Stimulated activated naive CD8-positive, alpha-beta T cell treated with anti-CD3 and anti-CD28 coated beads, Interleukin-15, Interleukin-2, amounts not matched to agents 100 ng/mL and 50 ng/mL, for 24 hours (primary cell): ENCODE data around the gene CLMN.

Source experiments
- H3K27ac Mint-ChIP-seq: one replicate; pipeline ENCODE4 v1.8.0; 2021; ENCODE audit warnings: mild to moderate bottlenecking, mixed read lengths
- H3K27me3 Mint-ChIP-seq: one replicate; pipeline ENCODE4 v1.8.0; 2021; ENCODE audit warnings: mixed read lengths
- H3K36me3 Mint-ChIP-seq: one replicate; pipeline ENCODE4 v1.8.0; 2021; ENCODE audit warnings: low read depth, mixed read lengths
- H3K4me1 Mint-ChIP-seq: one replicate; pipeline ENCODE4 v1.8.0; 2021; ENCODE audit warnings: low read depth, mixed read lengths
- H3K4me3 Mint-ChIP-seq: one replicate; pipeline ENCODE4 v1.8.0; 2021; ENCODE audit warnings: mild to moderate bottlenecking, mixed read lengths
- H3K9me3 Mint-ChIP-seq: one replicate; pipeline ENCODE4 v1.8.0; 2021; ENCODE audit warnings: mixed read lengths

The CLMN gene

DNA sequence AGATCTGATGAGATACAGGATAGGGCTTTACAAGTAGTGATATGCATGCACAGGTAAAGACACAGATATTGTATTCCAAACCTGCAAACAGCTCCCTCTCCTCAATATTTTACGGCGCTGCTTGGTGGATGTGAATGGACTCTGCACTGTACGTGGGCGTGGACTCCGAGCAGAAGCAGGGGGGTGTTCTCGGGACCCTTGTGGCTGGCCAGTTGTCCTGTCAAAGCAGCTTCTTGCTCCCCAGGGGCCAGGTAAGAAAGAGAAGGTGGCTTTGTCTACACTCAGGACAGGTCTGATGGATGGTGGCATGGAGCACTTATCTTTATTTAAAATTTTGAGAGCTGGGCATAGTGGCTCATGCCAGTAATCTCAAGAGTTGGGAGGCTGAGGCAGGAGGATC, 29.5 kb upstream of the CLMN start:
- Mint-ChIP-seq H3K27ac (no peak overlapping the region), H3K4me1 (no peaks in the 10 kb centered on the region), H3K36me3 (no peaks in the 10 kb centered on the region), H3K9me3 (no peaks in the 10 kb centered on the region), H3K4me3 (no peak overlapping the region), H3K27me3 (peaks cover 31% of the 10 kb centered on the region)

DNA sequence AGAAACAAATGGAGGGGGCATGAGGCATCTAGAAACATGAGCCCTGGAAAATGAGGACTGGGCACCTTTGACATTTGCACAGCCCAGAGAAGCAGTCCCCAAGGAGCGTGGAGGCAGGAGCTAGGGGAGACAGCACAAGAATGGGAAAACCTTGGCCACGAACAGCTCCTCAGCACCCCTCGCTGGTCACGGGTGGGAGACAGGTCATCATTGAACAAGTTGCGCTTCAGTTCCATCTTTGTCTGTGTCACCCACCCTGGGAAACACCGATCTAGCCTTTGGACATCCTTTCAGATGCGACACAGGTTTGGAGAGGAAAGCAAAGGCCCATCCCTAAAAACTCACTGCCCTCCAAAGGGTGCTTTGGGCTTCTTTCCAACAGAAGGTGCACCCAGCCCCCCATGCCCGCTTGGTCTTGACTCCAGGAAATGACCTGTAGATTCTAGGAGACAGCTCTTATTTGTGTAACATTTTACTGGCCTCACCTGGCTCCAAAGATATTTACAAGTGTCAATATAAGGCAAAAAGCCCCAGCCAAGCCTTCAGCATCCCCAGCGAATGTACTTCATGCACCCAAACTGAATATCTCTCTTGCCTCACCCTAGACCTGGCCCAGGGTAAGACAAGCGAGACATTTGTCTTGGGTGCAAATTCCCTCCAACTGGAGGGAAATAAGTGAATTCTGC, 28.8 kb upstream of the CLMN start:
- Mint-ChIP-seq H3K27me3 (peaks cover 34% of the 10 kb centered on the region), H3K4me3 (no peak overlapping the region), H3K36me3 (no peaks in the 10 kb centered on the region), H3K9me3 (no peaks in the 10 kb centered on the region), H3K27ac (no peak overlapping the region), H3K4me1 (no peaks in the 10 kb centered on the region)

DNA sequence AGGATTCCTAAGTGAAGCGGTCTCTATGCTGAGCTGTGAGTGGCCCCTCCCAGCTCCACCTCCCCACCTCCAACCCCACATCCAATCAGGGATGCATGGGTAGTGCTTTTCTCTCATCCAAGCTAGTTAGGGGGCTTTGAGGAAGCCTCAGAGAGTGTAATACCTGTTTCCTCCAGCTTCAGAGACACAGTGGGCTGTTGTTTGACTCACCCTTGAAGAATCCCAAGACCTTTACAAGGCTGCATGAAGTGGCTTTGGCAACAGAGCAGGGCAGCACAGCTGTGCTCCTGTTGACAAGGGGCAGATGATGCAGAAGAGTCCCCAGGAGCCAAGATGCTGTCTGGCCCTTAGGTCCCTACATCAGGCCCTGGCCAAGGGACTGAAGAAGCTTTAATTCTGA, 27.1 kb upstream of the CLMN start:
- Mint-ChIP-seq H3K4me3 (no peak overlapping the region), H3K9me3 (no peaks in the 10 kb centered on the region), H3K27me3 (peaks cover 32% of the 10 kb centered on the region), H3K36me3 (no peaks in the 10 kb centered on the region), H3K4me1 (no peaks in the 10 kb centered on the region), H3K27ac (no peak overlapping the region)

DNA sequence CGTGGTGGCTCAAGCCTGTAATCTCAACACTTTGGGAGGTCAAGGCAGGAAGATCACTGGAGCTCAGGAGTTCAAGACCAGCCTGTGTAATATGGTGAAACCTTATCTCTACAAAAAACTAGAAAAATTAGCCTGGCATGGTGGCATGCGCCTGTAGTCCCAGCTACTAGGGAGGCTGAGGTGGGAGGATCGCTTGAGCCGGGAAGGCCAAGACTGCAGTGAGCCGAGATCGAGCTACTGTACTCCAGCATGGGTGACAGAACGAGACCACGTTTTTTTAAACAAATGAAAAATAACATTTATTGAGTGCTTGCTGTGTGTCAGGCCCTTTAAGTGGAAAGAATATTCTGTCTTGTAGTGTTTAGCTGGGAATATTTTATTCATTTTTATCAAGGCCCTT, 26.6 kb upstream of the CLMN start:
- Mint-ChIP-seq H3K27me3 (peaks cover 32% of the 10 kb centered on the region), H3K27ac (no peak overlapping the region), H3K4me3 (no peak overlapping the region), H3K9me3 (no peaks in the 10 kb centered on the region), H3K36me3 (no peaks in the 10 kb centered on the region), H3K4me1 (no peaks in the 10 kb centered on the region)

DNA sequence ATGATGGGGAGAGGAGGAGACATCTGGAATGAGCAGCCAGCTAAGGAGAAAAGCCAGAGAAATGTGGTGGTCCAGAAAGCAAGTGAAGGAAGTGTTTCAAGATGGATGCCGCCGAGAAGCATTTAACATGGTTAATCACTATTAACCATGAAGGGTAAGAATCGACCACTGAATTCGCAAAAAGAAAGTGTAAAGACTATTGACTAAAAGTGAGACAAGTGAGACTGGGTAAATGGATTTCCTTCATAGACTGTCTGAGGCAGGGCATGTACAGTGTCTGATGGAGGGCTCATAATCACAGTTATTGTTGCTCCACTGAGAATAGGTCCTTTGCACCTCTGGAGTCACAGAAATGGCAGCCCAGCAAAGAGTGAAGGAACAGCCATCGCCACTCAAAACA, 25.3 kb upstream of the CLMN start:
- Mint-ChIP-seq H3K27me3 (peaks cover 32% of the 10 kb centered on the region), H3K9me3 (no peaks in the 10 kb centered on the region), H3K36me3 (no peaks in the 10 kb centered on the region), H3K27ac (no peak overlapping the region), H3K4me1 (no peaks in the 10 kb centered on the region), H3K4me3 (no peak overlapping the region)

DNA sequence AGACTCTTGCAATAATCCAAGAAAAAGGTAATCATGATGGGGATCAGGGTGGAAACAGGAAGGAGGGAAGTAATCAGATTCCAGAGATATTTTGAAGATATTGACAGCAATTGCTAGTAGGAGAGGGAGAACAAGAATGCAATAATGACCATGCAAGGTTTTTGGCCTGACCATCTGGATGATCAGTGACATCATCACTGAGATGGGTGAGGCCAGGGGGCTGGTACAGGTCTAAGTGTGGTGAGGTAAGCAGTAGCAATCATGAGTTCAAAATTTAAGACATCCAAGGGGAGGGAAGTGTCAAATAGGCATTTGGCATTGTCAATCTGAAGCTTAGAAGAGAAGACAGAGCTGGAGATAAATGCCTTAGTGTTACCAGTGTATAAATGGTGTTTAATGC, 24.8 kb upstream of the CLMN start:
- no peak overlapping the region for H3K27ac Mint-ChIP-seq
- H3K27me3 Mint-ChIP-seq = peaks cover 29% of the 10 kb centered on the region
- H3K4me1 Mint-ChIP-seq = no peaks in the 10 kb centered on the region
- no peaks in the 10 kb centered on the region for H3K36me3 Mint-ChIP-seq
- H3K9me3 Mint-ChIP-seq = no peaks in the 10 kb centered on the region
- H3K4me3 Mint-ChIP-seq = no peak overlapping the region

DNA sequence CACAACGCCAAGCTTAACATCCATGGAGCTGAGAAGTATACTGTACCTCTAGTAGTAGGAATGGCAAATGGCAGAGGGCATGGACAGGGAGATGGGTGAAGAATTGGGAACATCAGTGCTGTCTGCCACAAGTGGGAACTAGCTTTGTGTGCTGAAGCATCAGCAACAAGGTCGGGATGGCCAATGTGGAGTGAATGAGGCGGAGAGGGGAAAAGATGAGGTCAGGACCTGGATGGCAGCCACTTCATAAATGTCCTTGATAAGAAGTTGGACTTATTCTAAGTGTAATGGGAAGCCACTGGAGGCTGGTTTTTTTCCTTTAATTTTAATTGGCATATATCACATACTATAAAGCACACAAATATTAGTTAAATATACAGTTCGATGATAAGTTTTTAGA, 21.9 kb upstream of the CLMN start:
- no peaks in the 10 kb centered on the region for H3K36me3 Mint-ChIP-seq
- no peak overlapping the region for H3K4me3 Mint-ChIP-seq
- H3K9me3 Mint-ChIP-seq = no peaks in the 10 kb centered on the region

DNA sequence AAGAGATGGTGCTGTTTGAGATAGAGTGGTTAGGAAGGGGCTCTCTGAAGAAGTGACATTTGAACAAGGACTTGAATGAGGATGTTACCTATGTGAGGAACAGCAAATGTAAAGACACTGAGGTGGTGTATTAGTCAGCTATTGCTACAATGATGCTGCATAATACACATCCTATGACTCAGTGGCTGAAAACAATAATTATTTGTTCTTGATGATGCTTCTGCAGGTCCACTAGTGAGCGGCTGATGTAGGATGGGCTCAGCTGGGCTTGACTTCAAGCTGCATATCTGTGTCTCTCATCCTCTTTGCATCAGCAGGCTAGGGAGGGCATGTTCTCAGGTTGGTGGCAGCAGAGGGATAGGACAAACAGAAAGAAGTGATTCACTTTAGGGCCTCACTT, 21.4 kb upstream of the CLMN start:
- Mint-ChIP-seq H3K36me3 (no peaks in the 10 kb centered on the region), H3K9me3 (no peaks in the 10 kb centered on the region), H3K27ac (no peak overlapping the region), H3K27me3 (peaks cover 23% of the 10 kb centered on the region), H3K4me1 (no peaks in the 10 kb centered on the region), H3K4me3 (no peak overlapping the region)

More for the DNA sequence above, 21.9 kb upstream of the CLMN start:
- Mint-ChIP-seq H3K27me3 (peaks cover 18% of the 10 kb centered on the region), H3K4me1 (no peaks in the 10 kb centered on the region), H3K27ac (no peak overlapping the region)

DNA sequence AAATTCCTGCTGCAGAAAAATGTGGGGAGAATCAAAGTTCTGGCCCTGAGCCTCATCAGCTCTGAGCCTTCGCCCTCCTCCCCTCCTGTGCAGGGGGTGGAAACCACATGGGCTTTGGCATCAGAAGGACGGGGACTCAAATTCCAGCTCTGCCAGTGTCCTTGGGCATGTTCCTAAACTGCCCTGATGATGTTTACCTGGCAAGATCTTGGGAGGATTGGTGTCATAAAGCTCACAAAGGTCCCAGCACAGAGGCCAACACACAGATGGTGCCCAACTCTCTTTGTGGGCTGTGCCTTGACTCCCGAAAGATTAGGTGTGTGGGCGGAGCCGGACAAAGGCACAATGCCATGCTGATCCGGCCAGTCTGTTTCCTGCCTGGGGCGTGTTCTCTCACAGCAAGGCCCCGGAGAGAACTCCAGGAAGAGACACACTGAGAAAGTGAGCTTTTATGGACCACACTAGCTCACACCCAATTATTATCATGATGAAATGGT, 20.5 kb upstream of the CLMN start:
- H3K9me3 Mint-ChIP-seq = no peaks in the 10 kb centered on the region
- no peaks in the 10 kb centered on the region for H3K4me1 Mint-ChIP-seq
- H3K27ac Mint-ChIP-seq = no peak overlapping the region
- H3K4me3 Mint-ChIP-seq = no peak overlapping the region
- peaks cover 23% of the 10 kb centered on the region for H3K27me3 Mint-ChIP-seq
- no peaks in the 10 kb centered on the region for H3K36me3 Mint-ChIP-seq

DNA sequence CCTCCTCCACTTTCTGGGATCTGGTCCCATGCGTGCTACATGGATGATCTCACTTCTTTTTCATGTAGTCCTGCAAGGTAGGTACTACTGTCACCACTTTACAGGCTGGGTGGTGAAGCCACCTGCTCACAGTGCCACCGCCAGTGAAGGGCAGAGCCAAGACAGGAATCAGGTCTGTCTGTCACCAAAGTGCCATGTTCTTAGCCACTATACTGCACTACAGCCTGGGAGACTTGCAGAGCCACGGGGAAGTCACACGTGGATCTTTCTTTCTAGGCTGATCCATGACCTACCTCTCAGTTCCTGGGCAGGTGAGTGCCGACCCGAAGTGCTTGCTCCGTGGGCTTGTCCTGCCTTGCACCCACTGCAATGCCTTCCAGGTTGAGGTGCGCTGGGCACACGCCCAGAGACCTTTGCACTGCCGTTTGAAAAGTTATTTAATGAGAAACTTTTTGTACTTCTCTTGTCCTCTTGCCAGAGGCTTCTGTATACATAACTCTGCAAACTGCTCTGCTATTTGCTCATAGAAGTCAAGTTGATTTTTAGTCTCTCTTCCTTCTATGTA, 19.7 kb upstream of the CLMN start:
- H3K4me3 Mint-ChIP-seq = no peak overlapping the region
- no peaks in the 10 kb centered on the region for H3K9me3 Mint-ChIP-seq
- H3K27ac Mint-ChIP-seq = no peak overlapping the region
- peaks cover 27% of the 10 kb centered on the region for H3K27me3 Mint-ChIP-seq
- H3K4me1 Mint-ChIP-seq = no peaks in the 10 kb centered on the region
- H3K36me3 Mint-ChIP-seq = no peaks in the 10 kb centered on the region

DNA sequence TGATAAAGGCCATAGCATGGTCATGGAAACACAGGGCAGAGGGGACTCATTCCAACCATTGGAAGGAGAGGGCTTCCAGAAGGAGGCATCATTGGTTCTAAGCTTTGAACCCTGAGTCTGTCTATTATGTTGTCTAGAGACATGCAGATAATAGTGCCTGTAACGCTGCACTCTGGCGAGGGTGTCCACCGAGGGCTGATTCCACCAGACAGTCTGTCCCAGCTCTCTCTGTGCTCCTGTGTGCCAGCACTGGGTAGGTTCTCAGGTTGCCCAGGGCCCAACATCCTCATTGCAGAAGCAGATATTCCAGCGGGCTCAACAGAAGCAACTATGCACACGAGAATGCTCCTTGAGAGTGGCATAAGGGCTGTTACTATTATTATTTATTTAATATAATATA, 18.7 kb upstream of the CLMN start:
- H3K4me3 Mint-ChIP-seq = no peak overlapping the region
- no peaks in the 10 kb centered on the region for H3K4me1 Mint-ChIP-seq

DNA sequence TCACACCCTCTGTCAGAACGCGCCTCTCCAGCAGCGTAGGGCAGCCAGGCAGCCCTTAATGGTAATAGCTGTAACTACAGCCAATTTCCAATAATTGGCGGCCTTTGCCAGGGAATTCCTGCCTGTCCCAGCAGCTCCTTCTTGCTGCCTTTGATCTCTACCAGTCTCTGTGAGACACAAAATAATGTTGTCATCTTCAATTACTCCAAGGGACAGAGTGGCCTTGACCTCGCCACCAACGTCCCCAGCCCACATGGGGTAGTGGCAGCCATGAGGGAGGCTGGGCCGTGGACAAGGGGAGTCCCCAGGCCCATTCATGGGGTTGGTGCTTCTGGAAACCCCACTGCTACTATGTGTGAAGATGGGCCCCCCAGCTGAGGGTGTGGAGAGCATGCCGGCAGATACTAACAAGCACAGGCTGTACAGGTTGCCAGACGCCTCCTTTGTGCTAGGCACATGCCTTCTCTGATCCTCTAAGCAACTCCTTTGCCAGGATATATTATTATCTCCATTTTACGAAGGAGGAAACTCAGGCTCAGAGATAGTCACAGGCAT, 17.4 kb upstream of the CLMN start:
- Mint-ChIP-seq H3K36me3 (no peaks in the 10 kb centered on the region), H3K27me3 (peaks cover 23% of the 10 kb centered on the region), H3K9me3 (no peaks in the 10 kb centered on the region), H3K4me1 (no peaks in the 10 kb centered on the region), H3K27ac (no peak overlapping the region), H3K4me3 (no peak overlapping the region)

More for the DNA sequence above, 18.7 kb upstream of the CLMN start:
- H3K27ac Mint-ChIP-seq = no peak overlapping the region
- H3K27me3 Mint-ChIP-seq = peaks cover 24% of the 10 kb centered on the region
- no peaks in the 10 kb centered on the region for H3K36me3 Mint-ChIP-seq
- no peaks in the 10 kb centered on the region for H3K9me3 Mint-ChIP-seq

DNA sequence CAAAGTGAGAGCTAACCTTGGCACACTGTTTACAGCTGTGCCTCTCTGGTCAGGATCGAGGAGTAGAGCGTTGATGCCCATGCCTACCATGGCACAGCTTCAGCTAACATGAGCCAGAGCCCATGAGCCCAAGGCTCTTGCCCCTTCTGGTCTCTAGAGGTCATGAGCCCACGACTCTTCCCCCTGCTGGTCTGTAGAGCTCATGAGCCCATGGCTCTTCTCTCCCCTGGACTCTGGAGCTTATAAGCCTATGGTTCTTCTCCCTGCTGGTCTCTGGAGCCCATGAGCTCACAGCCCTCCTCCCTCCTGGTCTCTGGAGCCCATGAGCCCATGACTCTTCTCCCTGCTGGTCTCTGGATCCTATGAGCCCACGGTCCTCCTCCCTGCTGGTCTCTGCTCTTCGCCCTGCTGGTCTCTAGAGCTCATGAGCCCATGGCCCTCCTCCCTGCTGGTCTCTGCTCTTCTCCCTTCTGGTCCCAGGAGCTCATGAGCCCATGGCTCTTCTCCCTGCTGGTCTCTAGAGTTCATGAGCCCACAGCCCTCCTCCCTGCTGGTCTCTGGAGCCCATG, 16.6 kb upstream of the CLMN start:
- Mint-ChIP-seq H3K4me3 (no peak overlapping the region), H3K9me3 (no peaks in the 10 kb centered on the region), H3K4me1 (no peaks in the 10 kb centered on the region), H3K27ac (no peak overlapping the region), H3K27me3 (peaks cover 17% of the 10 kb centered on the region), H3K36me3 (no peaks in the 10 kb centered on the region)

DNA sequence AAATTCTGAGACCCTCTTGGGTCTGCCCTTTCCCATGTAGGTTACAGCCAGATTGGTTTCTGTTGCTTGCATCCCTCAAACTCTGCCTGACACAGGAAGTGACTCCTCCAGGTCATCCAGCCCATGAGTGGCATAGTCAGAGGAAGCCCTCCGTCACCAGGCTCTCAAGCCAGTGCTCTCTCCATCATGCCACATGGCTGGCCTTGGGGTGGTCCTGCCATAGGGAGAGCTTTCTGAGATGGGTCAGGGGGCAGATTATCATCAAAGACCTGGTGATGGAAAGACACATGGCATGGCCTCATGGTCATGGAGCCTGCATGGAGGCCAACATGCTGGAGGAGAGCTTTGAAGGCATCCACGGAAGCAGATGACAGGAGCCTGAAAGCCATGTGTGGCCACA, 15.4 kb upstream of the CLMN start:
- Mint-ChIP-seq H3K27ac (no peak overlapping the region), H3K9me3 (no peaks in the 10 kb centered on the region), H3K27me3 (peaks cover 9% of the 10 kb centered on the region), H3K36me3 (no peaks in the 10 kb centered on the region), H3K4me1 (no peaks in the 10 kb centered on the region), H3K4me3 (no peak overlapping the region)

DNA sequence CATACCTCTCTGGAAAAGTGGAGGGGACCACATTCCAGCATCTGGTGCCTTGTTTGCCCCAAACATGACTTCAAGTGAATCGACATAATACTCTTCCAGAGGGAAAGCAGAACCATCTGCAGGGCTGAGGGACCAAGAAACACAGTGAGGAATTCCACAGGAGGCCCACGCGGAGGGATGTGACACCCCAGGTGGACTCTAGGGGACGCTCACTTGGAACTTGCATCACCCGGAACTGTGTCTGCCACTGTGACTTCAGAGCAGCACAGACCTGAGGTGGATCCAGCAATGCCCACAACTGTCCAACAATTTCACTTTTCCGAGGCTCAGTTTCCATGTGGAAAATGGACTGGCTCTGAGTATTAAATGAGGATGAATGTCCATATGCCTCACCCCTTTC, 14.3 kb upstream of the CLMN start:
- Mint-ChIP-seq H3K4me3 (no peak overlapping the region), H3K27me3 (peaks cover 9% of the 10 kb centered on the region), H3K4me1 (peaks cover under 1% of the 10 kb centered on the region), H3K36me3 (no peaks in the 10 kb centered on the region), H3K27ac (no peak overlapping the region), H3K9me3 (no peaks in the 10 kb centered on the region)
